ENCODE measurements around the gene KLHL18. TPM values are rescaled to one million over a fixed set of nuclear protein-coding genes. Genes with fewer than 3 reads are reported as not detected.
A peak's percentile ranks its signal among the peaks of the same experiment; 100 is the strongest.
"Not testable (repeated sequence)": the region's sequence is repeated elsewhere in the genome, so short reads cannot be mapped to it uniquely, and the experiment has no call there.

Gene KLHL18
- total RNA-seq, 1 experiment from 2014 or later: 35.4 TPM

GRCh38 chr3:47250309-47251060 is 32.3 kb upstream of the KLHL18 start:
- POLR2A ChIA-PET: no interaction called here
- CTCF ChIA-PET: interaction anchor here (0.6 kb wide), 1 partner anchor 48 kb away, joined by 3 read pairs; no protein-coding TSS in a partner anchor
- intact Hi-C loops (cut with micrococcal nuclease; ENCODE audit: unreplicated experiment): loop anchor here (2.0 kb wide), 1 partner anchor 74 kb away; no protein-coding TSS in a partner anchor
- Histone ChIP-seq H3K36me3 (ENCODE audit: control insufficient read depth, insufficient read depth, low read length) (no peaks in the 10 kb centered on the region), H3K27ac (ENCODE audit: low read length) (no peak overlapping the region), H3K4me1 (ENCODE audit: control insufficient read depth, insufficient read depth, low read length) (no peaks in the 10 kb centered on the region), H3K4me3 (ENCODE audit: low read depth in 2 of 2, low read length in 2 of 2) (no peak overlapping the region), H3K9me3 (ENCODE audit: control insufficient read depth, insufficient read depth, low read depth, low read length) (no peaks in the 10 kb centered on the region), H3K27me3 (ENCODE audit: control insufficient read depth, insufficient read depth, low read length) (no peaks in the 10 kb centered on the region)
- TF ChIP-seq REST (IDR thresholded peaks at IDR 0.05; ENCODE audit: insufficient read depth in 1 of 2, low read depth in 2 of 2, low read length in 1 of 2) (no peak), CTCF (IDR thresholded peaks at IDR 0.05) (peak; percentile 67; the same call in 1 of the 2 replicates)
- no TSS peak for BruUV-seq (replicated peaks)
- in situ Hi-C loops (cut with HindIII; ENCODE audit: low pct_unique_long_range_greater_than_20kb, low sequenced_read_pairs): no loop called here
- ATAC-seq: peak; percentile 79
- no peak for DNase-seq (ENCODE audit: low read depth, low spot score)

- POLR2A ChIA-PET; ATAC-seq; CTCF ChIA-PET; H3K27me3 ChIP-seq (ENCODE audit: control insufficient read depth, insufficient read depth, low read length); H3K36me3 ChIP-seq (ENCODE audit: control insufficient read depth, insufficient read depth, low read length); in situ Hi-C loops (cut with HindIII; ENCODE audit: low pct_unique_long_range_greater_than_20kb, low sequenced_read_pairs); DNase-seq (ENCODE audit: low read depth, low spot score); H3K4me3 ChIP-seq (ENCODE audit: low read depth in 2 of 2, low read length in 2 of 2); H3K27ac ChIP-seq (ENCODE audit: low read length); BruUV-seq (replicated peaks); H3K4me1 ChIP-seq (ENCODE audit: control insufficient read depth, insufficient read depth, low read length); H3K9me3 ChIP-seq (ENCODE audit: control insufficient read depth, insufficient read depth, low read depth, low read length): not testable (repeated sequence)
- intact Hi-C loops (cut with micrococcal nuclease; ENCODE audit: unreplicated experiment): loop anchor here (2.0 kb wide), 1 partner anchor 74 kb away; no protein-coding TSS in a partner anchor
Measured at GRCh38 chr3:47251085-47251484, 31.7 kb upstream of the KLHL18 start.

- ChIA-PET POLR2A (no interaction called here), CTCF (no interaction called here)
- in situ Hi-C loops (cut with HindIII; ENCODE audit: low pct_unique_long_range_greater_than_20kb, low sequenced_read_pairs): no loop called here
- Histone ChIP-seq H3K9me3 (ENCODE audit: control insufficient read depth, insufficient read depth, low read depth, low read length) (no peaks in the 10 kb centered on the region), H3K4me3 (ENCODE audit: low read depth in 2 of 2, low read length in 2 of 2) (no peak overlapping the region), H3K27me3 (ENCODE audit: control insufficient read depth, insufficient read depth, low read length) (no peaks in the 10 kb centered on the region), H3K36me3 (ENCODE audit: control insufficient read depth, insufficient read depth, low read length) (no peaks in the 10 kb centered on the region), H3K27ac (ENCODE audit: low read length) (no peak overlapping the region), H3K4me1 (ENCODE audit: control insufficient read depth, insufficient read depth, low read length) (no peaks in the 10 kb centered on the region)
- no TSS peak for BruUV-seq (replicated peaks)
- ATAC-seq: no peak
- DNase-seq (ENCODE audit: low read depth, low spot score): no peak
- intact Hi-C loops (cut with micrococcal nuclease; ENCODE audit: unreplicated experiment): loop anchor here (2.0 kb wide), 1 partner anchor 73 kb away; no protein-coding TSS in a partner anchor
- TF ChIP-seq REST (IDR thresholded peaks at IDR 0.05; ENCODE audit: insufficient read depth in 1 of 2, low read depth in 2 of 2, low read length in 1 of 2): no peak
- no peak for TF ChIP-seq CTCF (IDR thresholded peaks at IDR 0.05)
- TF ChIP-seq SIN3A (IDR thresholded peaks at IDR 0.05; ENCODE audit: borderline replicate concordance, insufficient read depth, low read depth, low read length): no peak
- TF ChIP-seq TCF7L2 (IDR thresholded peaks at IDR 0.05; ENCODE audit: low read depth, low read length): no peak
- TF ChIP-seq POLR2AphosphoS5 (IDR thresholded peaks at IDR 0.05; ENCODE audit: low read depth, low read length): no peak
Measured at GRCh38 chr3:47251689-47252088, 31.1 kb upstream of the KLHL18 start.
